Measurements from ENCODE around the gene MARCHF10.
"Not testable (repeated sequence)": the region's sequence is repeated elsewhere in the genome, so short reads cannot be mapped to it uniquely, and the experiment has no call there.

MARCHF10 gene

DNA sequence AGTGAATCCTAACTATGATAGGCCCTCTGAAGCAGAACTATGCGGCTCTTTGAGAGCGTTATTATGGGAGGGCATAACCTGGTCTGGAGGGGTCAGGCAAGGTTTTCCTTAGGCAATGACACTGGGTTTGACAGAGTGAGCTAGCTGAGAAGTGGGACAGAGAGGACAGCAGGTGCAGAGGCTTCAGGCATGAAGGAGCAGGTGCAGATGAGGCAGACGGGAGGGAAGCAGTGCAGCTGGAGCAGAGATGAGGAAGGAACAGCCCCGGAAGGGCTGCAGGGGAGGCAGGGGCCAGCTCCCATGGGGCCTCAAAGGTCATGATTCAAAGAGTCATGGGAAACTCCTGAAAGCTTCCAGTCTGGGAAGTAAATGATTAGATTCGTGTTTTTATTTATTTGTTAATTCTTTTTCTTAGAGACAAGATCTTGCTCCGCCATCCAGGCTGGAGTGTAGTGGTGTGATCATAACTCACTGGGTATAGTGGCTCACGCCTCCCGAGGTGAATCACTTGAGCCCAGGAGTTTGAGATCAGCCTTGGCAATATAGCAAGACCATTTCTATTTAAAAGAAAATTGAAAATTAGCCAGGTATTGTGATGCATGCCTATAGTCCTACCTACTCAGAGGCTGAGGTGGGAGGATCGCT lies 5.4 kb downstream of the MARCHF10 start:
- no peak overlapping the region for H3K4me3 Mint-ChIP-seq
- H3K9me3 Mint-ChIP-seq = no peaks in the 10 kb centered on the region
- no peaks in the 10 kb centered on the region for H3K36me3 Mint-ChIP-seq
- no peaks in the 10 kb centered on the region for H3K4me1 Mint-ChIP-seq
- peaks cover 35% of the 10 kb centered on the region for H3K27me3 Mint-ChIP-seq
- H3K27ac Mint-ChIP-seq = no peak overlapping the region

DNA sequence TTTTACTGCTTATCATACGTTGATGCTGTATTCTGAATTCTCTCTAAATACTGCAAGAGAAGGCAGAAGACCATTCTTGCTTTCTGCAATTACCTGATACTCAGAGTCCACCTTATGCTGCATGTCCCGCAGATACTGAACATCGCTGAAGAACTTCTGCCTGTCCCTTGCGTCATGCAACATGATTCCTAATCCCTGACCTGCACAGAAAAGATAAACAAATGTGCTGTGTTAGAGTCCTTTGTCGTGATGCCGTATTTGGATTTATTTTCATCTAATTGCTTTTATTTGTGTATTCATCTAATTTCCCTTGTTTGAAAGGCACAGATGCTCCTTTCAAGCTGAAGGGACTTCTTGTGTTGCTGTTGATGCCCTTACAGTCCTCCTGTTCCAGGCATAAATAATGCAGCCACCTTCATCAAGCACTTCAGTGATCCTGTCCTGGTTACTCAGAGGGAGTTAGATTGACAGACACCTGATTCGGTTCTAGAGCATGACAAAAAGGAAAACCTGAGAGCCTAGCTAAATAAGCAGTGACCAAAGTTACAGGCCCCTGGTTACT lies 6.5 kb downstream of the MARCHF10 start:
- H3K27ac Mint-ChIP-seq = no peak overlapping the region
- peaks cover 29% of the 10 kb centered on the region for H3K27me3 Mint-ChIP-seq
- H3K36me3 Mint-ChIP-seq = no peaks in the 10 kb centered on the region

DNA sequence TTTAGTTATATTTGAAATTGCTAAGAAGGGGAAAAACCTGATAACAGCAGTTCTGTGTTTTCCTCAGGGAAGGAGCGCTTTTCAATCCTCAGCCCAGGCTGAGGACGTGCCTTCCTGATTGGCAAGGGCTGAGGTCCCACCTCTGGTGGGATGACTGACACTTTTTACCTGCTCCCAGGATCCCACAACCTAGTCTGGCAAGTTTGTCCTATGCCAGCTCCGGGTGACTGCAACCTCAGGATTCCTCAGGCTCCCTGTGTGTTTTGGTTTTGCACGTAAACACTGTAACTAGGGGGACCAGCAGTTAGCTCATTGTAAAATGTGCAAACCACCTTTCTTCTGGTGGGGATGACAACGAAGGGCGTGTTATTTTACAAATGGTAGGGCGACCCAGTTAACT lies 7.5 kb downstream of the MARCHF10 start:
- Mint-ChIP-seq H3K9me3 (no peaks in the 10 kb centered on the region), H3K36me3 (no peaks in the 10 kb centered on the region), H3K27ac (no peak overlapping the region), H3K4me3 (no peak overlapping the region), H3K27me3 (peaks cover 25% of the 10 kb centered on the region), H3K4me1 (no peaks in the 10 kb centered on the region)

More for the DNA sequence above, 6.5 kb downstream of the MARCHF10 start:
- Mint-ChIP-seq H3K4me1 (no peaks in the 10 kb centered on the region), H3K9me3 (no peaks in the 10 kb centered on the region), H3K4me3 (no peak overlapping the region)

DNA sequence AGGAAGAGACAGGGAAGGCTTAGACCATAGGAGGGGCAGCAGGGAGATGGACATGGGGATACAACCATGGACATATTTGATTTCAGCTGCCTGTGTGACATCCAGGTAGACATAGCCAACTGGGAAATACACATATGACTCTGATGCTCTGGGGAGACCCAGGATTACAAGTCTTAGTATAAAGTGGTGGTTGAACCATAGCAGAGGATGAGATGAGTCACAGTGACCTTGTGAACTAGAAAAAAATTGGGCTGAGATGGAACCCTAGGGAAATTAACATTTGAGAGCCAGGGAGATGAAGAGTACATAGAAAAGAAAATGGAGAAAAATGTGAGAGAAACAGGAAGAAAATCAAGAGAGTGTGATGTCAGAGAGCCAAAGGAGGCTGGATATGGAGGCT lies 10.2 kb downstream of the MARCHF10 start:
- no peak overlapping the region for H3K27ac Mint-ChIP-seq
- H3K4me3 Mint-ChIP-seq = no peak overlapping the region
- H3K36me3 Mint-ChIP-seq = no peaks in the 10 kb centered on the region
- H3K4me1 Mint-ChIP-seq = peaks cover 11% of the 10 kb centered on the region
- H3K9me3 Mint-ChIP-seq = no peaks in the 10 kb centered on the region
- H3K27me3 Mint-ChIP-seq = peaks cover 16% of the 10 kb centered on the region

DNA sequence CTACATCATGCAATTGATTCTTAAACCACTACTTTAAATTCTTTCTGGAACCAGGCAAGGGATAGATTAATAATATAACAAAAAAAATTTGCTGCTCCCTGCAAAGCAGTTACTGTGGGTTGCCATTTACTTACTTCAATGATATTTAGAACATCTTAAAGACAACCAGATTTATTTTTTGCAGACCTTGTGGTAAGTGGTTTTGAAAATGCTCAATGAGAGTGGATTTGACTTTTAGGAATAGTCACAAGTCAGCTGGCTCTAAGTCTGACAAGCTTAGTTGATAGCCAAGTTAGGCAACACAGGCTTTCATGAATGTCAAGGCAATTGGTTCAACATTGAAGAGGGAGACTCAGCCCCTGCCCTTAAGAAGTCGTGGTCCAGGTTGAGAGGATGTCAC lies 11.8 kb downstream of the MARCHF10 start:
- no peak overlapping the region for H3K27ac Mint-ChIP-seq
- H3K9me3 Mint-ChIP-seq = no peaks in the 10 kb centered on the region
- H3K27me3 Mint-ChIP-seq = peaks cover 8% of the 10 kb centered on the region
- H3K36me3 Mint-ChIP-seq = no peaks in the 10 kb centered on the region
- peaks cover 11% of the 10 kb centered on the region for H3K4me1 Mint-ChIP-seq
- no peak overlapping the region for H3K4me3 Mint-ChIP-seq

DNA sequence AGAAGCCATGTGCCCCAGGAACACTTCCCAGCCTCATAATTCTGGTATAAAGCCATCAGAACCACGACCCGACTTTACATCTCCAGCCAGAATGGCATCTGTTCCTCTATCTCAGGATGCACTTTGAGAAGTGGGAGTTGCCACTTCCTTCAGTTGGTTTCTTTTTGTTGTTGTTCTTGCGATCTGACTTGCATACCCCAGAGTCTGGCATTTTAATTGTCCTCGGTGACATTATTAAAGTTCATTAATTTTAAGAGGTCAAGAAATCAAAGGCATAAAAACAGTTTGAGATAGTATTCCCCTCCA lies 13.5 kb downstream of the MARCHF10 start:
- H3K4me3 Mint-ChIP-seq = peak overlapping the region; percentile 72
- H3K27ac Mint-ChIP-seq = peak overlapping the region; percentile 63
- peaks cover 11% of the 10 kb centered on the region for H3K4me1 Mint-ChIP-seq
- H3K36me3 Mint-ChIP-seq = no peaks in the 10 kb centered on the region
- no peaks in the 10 kb centered on the region for H3K9me3 Mint-ChIP-seq
- H3K27me3 Mint-ChIP-seq = peaks cover 10% of the 10 kb centered on the region

DNA sequence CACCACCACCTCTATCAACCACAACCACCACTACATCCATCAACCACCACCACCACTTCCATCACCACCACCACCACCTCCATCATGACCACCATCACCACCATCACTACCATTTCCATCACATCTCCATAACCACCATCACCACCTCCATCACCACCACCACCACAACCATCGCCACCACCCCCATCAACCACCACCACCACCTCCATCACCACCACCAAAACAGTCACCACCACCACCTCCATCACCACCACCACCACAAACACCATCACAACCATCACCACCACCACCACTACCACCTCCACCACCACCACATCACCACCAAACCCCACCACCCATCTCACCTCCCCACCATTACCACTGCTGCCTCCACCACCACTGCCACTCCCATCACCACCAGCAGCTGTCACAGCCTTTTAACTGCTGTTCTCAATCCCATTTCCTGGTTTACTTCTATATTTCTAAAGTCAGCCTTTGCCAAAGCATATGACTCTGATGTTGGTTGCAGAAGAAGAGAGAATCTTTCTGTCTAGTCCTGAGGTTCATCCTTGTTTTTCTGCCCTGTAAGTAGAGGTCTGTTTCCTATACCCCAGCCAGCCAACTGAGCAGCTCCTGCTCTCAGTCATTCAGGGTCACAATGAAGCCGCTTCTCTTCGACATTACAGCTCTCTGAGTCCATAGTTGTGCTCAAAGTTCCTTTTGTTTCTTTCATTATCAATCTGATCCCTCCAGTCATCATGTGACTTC lies 14.0 kb downstream of the MARCHF10 start:
- Mint-ChIP-seq H3K4me3 (peak overlapping the region; percentile 72), H3K27ac (peak overlapping the region; percentile 63), H3K27me3 (peaks cover 14% of the 10 kb centered on the region), H3K9me3 (no peaks in the 10 kb centered on the region), H3K36me3 (no peaks in the 10 kb centered on the region), H3K4me1 (peaks cover 11% of the 10 kb centered on the region)

DNA sequence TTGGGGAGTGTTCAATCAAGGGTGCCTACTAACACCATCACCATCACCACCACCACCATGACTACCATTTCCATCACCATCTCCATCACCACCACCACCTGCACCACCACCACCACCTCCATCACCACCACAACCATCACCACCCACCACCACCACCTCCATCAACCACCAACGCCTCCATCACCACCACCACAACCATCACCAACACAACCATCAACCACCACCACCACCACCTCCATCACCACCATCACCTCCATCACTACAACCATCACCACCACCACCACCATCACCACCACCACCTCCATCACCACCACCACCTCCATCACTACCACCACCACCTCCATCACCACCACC lies 15.7 kb downstream of the MARCHF10 start:
- H3K4me1 Mint-ChIP-seq = peaks cover 11% of the 10 kb centered on the region
- no peak overlapping the region for H3K27ac Mint-ChIP-seq
- no peaks in the 10 kb centered on the region for H3K9me3 Mint-ChIP-seq
- H3K36me3 Mint-ChIP-seq = no peaks in the 10 kb centered on the region
- no peak overlapping the region for H3K4me3 Mint-ChIP-seq
- peaks cover 16% of the 10 kb centered on the region for H3K27me3 Mint-ChIP-seq

DNA sequence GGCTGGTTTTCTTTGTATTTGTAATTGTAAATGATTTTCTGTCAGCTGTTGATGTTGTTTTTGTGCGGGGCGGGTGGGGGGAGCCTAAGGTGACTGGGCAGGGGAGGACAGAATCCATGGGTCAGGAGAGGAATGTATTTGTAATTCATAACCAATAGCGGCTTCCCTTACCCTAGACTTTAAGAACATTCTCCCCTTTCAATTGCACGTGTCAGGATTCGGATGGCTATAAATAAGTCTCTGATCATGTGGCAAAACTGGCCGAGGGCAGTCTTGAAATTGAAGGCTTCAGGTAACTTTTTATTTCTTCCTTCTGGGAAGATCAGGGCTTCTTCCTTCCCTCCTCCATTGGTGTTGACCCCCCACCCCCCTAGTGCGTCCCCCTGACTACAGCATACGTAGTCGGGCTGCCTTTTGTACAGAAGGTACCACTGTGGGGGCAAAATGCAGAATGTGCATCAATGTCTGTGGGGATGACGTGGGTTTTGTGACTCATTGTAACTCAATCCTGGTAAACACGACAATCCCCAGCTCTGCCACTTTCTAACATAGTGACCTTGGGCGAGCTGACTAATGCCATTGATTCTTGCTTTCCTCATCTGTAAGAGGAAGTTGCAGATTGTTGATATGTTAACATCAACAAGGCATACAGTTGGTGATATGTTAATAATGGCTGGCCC lies 16.2 kb downstream of the MARCHF10 start:
- H3K36me3 Mint-ChIP-seq = no peaks in the 10 kb centered on the region
- no peak overlapping the region for H3K4me3 Mint-ChIP-seq
- peaks cover 11% of the 10 kb centered on the region for H3K4me1 Mint-ChIP-seq
- peaks cover 16% of the 10 kb centered on the region for H3K27me3 Mint-ChIP-seq
- no peak overlapping the region for H3K27ac Mint-ChIP-seq
- no peaks in the 10 kb centered on the region for H3K9me3 Mint-ChIP-seq

DNA sequence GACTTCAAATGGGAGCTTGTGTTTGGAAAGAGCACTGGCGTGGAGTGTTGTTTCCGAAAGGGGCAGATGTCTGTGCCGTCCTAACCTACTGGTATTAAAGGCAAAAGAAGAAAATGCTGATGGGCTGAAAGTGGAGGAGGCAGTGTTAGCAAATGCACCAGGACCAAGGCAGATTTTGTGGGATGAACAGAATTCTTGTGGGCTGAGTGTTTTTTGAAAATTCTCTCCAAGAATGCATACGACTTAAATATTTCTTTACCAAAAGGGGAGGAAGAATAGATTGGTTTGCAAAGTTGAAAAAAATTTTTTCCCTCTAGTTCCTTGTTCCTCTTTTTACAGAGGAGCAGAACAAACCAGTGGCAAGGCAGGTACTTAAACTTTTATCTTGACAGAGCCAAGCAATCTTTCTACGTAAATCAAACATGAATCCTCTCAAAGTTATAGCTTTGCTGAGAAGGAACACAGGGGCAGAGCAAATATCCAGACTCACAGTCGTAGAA lies 16.8 kb downstream of the MARCHF10 start:
- Mint-ChIP-seq H3K36me3 (no peaks in the 10 kb centered on the region), H3K4me1 (peaks cover 11% of the 10 kb centered on the region), H3K27me3 (peaks cover 17% of the 10 kb centered on the region), H3K9me3 (no peaks in the 10 kb centered on the region), H3K4me3 (no peak overlapping the region), H3K27ac (no peak overlapping the region)

DNA sequence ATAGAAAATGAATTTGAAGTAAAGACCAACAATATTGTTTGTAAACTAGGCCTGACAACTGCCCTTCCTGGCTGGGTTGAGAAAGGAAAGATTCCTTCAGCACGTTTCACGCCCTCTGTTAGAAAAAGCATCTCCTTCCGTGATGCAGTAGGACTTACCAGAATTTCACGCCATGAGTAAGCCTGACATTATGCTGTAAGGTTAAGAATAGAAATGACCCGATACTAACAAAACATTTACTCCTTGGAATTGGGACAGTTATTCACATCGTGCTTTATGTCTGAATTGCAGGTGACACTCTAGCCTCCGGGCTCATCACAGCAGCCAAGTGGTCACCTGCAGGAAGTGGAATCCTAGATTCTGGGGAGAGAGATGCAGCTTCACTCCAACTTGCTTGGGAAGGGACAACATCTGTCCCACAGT lies 17.5 kb downstream of the MARCHF10 start:
- Mint-ChIP-seq H3K9me3 (no peaks in the 10 kb centered on the region), H3K4me3 (no peak overlapping the region), H3K27ac (no peak overlapping the region), H3K27me3 (peaks cover 16% of the 10 kb centered on the region), H3K36me3 (no peaks in the 10 kb centered on the region), H3K4me1 (peaks cover 11% of the 10 kb centered on the region)

DNA sequence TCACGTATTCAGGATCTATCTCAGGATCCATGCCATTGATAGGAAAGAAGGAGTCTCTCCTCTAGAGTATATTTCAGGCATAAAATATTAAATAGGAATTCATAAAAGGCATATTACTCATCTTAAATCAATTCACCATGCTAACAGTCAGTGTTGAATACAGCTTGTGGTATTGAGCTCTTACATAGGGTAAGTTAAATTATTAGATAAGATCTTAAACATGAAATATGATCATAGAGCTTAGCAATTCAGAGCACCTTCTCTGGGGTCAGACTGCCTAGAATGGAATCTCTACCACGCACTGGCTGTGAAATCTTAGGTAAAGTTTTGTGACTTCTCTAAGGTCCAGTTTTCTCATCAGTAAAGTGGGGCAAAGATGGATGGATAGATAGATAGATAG lies 20.7 kb downstream of the MARCHF10 start:
- H3K36me3 Mint-ChIP-seq = peaks cover 3% of the 10 kb centered on the region
- peaks cover 15% of the 10 kb centered on the region for H3K27me3 Mint-ChIP-seq
- no peaks in the 10 kb centered on the region for H3K4me1 Mint-ChIP-seq
- H3K27ac Mint-ChIP-seq = no peak overlapping the region
- no peak overlapping the region for H3K4me3 Mint-ChIP-seq
- H3K9me3 Mint-ChIP-seq = no peaks in the 10 kb centered on the region

DNA sequence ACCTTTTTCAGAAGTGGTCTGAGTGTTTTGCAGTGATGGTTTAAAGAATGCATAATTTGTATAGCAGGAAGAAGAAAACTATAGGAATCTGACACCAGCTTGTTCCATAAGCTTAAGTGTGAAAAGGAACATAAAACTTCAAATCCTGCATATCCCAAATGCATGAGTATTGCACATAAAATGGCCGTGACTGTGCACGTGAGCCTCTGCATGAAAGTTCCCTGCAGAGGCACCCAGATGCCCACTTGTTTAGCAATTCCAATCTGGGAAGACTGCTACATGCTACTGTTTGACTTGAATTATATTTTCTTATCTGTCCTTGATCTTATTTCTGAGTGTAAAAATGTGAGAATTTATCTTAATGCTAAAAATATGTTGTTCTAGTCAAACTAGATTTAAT lies 21.5 kb downstream of the MARCHF10 start:
- Mint-ChIP-seq H3K4me1 (no peaks in the 10 kb centered on the region), H3K27ac (no peak overlapping the region), H3K9me3 (no peaks in the 10 kb centered on the region), H3K4me3 (no peak overlapping the region), H3K27me3 (peaks cover 15% of the 10 kb centered on the region), H3K36me3 (peaks cover 3% of the 10 kb centered on the region)

DNA sequence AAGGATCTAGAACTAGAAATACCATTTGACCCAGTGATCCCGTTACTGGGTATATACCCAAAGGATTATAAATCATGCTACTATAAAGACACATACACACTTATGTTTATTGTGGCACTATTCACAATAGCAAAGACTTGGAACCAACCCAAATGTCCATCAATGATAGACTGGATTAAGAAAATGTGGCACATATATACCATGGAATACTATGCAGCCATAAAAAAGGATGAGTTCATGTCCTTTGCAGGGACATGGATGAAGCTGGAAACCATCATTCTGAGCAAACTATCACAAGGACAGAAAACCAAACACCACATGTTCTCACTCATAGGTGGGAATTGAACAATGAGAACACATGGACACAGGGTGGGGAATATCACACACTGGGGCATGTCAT lies 22.1 kb downstream of the MARCHF10 start:
- peaks cover 15% of the 10 kb centered on the region for H3K27me3 Mint-ChIP-seq
- not testable (repeated sequence) for H3K4me1 Mint-ChIP-seq, H3K27ac Mint-ChIP-seq

DNA sequence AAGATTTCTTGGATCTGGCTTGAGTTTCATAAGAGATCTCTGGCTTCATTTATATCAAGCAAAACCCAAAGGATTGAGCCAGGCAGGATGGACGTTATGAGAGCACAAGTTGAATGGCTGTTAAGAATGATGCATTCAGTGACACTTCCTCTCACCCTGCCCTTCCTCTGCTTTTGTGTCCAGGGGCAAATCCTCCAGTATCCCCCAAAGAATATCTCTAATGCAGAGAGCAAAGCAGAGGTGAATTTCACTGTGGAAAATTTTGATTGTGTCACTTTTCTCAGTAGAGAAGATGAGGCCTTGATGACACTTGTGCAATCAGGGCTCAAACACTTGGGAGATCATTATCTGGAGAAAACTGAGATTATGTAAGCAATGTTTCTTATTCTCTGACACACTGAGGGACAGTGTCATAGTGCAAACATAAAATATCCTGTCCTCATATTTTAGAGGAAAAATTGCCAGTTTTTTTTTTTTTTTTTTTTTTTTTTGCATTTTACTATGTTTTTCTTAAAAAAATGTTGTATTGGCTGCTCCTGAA lies 25.3 kb downstream of the MARCHF10 start:
- Mint-ChIP-seq H3K4me3 (no peak overlapping the region), H3K27me3 (peaks cover 7% of the 10 kb centered on the region), H3K27ac (no peak overlapping the region), H3K9me3 (no peaks in the 10 kb centered on the region), H3K36me3 (peaks cover 3% of the 10 kb centered on the region), H3K4me1 (no peaks in the 10 kb centered on the region)

More for the DNA sequence above, 22.1 kb downstream of the MARCHF10 start:
- H3K4me3 Mint-ChIP-seq, H3K9me3 Mint-ChIP-seq, H3K36me3 Mint-ChIP-seq: not testable (repeated sequence)

DNA sequence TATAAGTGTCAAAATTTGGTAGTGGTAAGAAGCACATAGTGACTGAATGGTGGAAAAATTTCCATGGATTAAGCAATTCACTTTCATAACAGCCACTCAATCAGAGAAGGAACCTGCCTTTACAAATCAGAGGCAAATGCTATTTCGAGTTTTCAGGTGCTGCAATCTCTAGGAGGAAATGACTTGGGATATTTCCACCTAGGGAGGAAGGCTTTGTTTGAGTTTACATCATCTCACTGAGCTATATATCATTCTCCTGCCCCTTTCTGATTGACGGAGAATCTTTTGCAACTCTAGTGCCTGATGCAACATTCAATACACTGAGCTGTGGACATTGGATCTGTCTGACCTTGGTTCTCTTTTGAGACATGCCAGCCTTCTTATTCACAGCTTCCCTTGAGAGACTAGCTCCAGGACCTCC lies 26.3 kb downstream of the MARCHF10 start:
- Mint-ChIP-seq H3K9me3 (no peaks in the 10 kb centered on the region), H3K36me3 (peaks cover 3% of the 10 kb centered on the region), H3K4me1 (no peaks in the 10 kb centered on the region), H3K4me3 (no peak overlapping the region), H3K27ac (no peak overlapping the region), H3K27me3 (peaks cover 5% of the 10 kb centered on the region)
